Activated CD8-positive, alpha-beta memory T cell treated with anti-CD3 and anti-CD28 coated beads for 48 hours (primary cell): ENCODE measurements around the gene LRRC57.
"Not testable (repeated sequence)": the region's sequence is repeated elsewhere in the genome, so short reads cannot be mapped to it uniquely, and the experiment has no call there.

ENCODE experiments used
- DNase-seq, 3 experiments: peaks; one replicate each; pipeline ENCODE4 v3.0.0-alpha.2; 2020; ENCODE audit warnings: low read depth in 2 of 3, low spot score in 2 of 3

Gene LRRC57

GRCh38 chr15:42548249-42549031 is at the start of gene LRRC57, which contains the start of gene HAUS2:
TSS of gene LRRC57 (minus strand) at chr15:42548793. CDS start at chr15:42548434, 359 bp downstream.
TSS of gene HAUS2 (plus strand) at chr15:42548838. CDS start at chr15:42548873, 35 bp downstream.
- DNase-seq, result peak; percentile 69 to 90 (median 81)

DNA sequence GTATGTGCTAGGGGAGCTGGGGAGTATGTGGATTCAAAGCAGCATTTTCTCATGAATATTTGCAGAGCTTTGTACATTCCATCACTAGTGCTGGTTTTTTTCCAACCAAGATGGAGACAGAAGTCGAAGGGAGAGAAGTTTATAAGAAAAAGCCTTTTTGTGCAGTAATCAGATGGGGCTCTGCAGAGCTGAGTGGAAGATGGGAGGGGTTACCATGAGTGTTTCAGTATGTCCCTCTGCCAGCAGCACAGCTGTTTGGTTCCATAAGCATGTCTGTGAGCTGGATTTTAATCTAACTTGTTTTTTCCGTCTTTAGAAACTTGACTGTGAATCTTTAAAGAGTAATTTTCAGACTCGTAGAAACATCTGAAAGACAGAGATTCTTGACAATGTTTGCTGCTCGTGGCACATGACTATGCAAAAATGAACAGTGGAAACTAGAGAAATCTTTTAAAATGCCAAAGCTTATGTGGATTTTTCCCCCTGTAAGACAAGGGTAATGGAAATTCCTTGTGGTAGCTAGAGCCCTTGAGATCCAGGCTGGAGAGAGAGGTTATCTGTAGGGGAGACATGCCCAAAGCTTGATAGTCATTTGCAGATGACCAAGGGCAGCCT is 47.1 kb upstream of the LRRC57 start:
- no peak for DNase-seq

GRCh38 chr15:42594095-42594494 is 45.5 kb upstream of the LRRC57 start:
- DNase-seq, result no peak

- DNase-seq, result no peak
Observed at GRCh38 chr15:42593143-42593542, 44.5 kb upstream of the LRRC57 start.

GRCh38 chr15:42592716-42593115 is 44.1 kb upstream of the LRRC57 start:
- no peak for DNase-seq

- DNase-seq, result no peak
Observed at GRCh38 chr15:42591238-42591934, 42.8 kb upstream of the LRRC57 start.

DNA sequence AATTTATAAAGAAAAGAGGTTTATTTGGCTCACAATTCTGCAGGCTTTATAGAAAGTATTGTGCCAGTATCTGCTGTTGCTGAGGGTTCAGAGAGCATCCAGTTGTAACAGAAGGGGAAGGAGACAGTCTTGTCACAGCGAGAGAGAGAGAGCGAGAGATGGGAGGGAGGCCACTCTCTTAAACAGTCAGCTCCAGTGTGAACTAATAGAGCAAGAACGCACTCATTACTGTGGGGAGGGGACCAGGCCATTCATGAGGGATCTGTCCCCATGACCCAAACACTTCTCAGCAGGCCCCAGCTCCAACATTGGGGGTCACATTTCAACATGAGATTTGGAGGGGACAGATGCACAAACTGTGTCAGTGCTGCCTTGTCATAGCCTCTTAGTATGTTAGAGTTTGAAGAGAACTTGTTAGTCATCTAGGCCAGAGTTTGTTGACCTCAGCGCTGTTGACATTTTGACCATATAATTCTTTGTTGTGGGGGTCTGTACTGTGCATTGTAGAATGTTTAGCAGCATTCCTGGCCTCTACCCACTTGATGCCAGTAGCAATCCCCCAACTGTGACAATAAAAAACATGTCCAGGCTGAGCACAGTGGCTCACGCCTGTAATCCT is 42.1 kb upstream of the LRRC57 start:
- DNase-seq, result no peak

- DNase-seq, result no peak
Observed at GRCh38 chr15:42584031-42584765, 35.6 kb upstream of the LRRC57 start.

- DNase-seq, result no peak
Observed at GRCh38 chr15:42582569-42583375, 34.2 kb upstream of the LRRC57 start.

DNA sequence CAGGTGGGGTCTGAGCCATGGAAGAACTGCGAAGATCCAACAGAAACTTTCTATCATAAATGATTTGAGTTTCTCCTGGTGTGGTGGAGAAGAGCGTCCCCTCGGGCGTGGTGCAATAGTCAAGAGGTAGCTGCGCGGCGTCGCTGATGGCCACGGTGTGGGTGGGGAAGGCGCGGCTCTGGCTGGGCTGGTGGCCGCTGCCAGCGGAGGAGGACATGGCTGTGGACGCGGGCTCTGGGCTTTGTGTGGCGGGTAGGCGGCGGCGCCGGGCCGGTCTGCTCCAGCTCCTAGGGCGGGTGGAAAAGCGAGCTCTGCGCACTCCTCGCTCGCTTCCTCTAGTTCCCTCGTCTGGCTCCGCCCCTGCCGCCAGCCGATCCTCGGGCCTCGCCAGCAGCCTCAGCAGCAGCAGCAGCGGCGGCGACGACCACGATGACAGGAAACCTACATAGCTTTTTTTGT is 32.7 kb upstream of the LRRC57 start:
- peak; percentile 24 to 57 (median 51) for DNase-seq

- DNase-seq, result no peak
Observed at GRCh38 chr15:42578984-42579537, 30.5 kb upstream of the LRRC57 start.

- no peak for DNase-seq
Observed at GRCh38 chr15:42577514-42578031, 29.0 kb upstream of the LRRC57 start.

GRCh38 chr15:42576776-42577175 is 28.2 kb upstream of the LRRC57 start:
- no peak for DNase-seq

DNA sequence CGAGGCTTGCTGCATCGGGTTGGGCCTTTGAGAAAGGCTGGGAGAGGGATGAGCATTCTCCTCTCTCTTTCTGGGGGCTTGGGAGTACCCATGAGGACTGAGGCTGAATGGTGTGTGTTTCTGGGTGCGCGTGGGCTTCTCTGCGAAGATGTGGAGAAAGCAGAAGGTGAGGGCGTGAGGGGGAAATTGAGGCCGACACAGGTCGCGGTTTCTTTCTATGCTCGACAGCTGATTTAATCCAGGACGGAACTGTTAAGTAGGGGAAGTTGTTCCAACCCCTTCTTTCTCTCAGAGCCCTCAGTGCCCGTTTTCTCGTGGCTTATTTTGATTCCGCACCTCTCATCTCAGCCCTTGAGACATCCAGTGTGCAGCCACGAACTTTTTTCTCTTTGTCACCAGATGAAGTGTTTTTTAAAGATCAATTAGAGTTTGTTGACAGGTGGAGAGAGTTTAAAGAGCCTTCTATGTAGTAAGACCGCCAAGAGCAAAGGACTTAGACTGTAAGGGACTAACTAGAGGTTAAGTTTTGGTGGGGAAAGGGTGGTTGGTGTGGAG is 27.5 kb upstream of the LRRC57 start:
- DNase-seq, result no peak

DNA sequence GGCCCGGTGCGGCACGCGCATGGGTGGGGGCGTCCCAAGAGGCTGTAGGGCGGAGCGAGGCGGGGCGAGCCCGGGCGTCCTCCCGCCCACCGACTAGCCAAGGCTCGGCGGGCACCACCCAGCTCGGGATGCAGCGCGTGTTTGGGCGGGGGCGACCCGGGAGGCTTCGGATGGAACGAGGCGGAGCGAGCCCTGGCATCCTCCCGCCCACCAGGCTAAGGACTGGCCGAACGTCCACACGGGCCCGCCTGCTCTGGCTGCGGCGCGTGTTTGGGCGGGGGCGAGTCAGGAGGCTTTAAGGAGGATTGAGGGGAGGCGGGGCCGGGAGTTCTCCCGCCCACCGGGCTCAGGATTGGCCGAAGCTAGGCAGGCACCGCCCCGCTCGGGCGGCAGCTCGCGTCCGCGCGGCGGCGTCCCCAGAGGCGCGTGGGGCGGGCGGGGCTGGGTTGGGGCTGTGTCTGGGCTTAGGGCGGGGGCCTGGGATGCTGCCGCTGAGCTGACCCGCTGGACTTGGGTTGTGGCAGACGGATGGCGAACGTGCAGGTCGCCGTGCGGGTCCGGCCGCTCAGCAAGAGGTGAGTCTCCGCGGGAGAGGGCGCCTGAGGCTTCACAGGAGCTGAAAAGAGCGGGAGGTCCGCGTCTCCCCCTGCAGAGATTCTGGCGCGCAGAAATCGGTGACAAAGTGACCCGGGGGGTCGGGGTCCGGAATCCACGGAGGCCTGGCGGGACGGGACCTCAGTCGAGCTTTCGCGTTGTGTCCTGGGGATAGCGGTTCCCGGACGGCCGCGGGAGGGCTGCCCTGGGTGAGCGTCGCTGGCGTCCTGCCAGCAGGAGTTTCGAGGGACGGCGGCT is 26.8 kb upstream of the LRRC57 start, which contains the start of gene STARD9:
Gene STARD9 (plus strand): TSS at position 419 of the 852 bp plus-strand sequence. CDS start 110 bp downstream, at position 529.
- peak; percentile 81 to 91 (median 85) for DNase-seq

DNA sequence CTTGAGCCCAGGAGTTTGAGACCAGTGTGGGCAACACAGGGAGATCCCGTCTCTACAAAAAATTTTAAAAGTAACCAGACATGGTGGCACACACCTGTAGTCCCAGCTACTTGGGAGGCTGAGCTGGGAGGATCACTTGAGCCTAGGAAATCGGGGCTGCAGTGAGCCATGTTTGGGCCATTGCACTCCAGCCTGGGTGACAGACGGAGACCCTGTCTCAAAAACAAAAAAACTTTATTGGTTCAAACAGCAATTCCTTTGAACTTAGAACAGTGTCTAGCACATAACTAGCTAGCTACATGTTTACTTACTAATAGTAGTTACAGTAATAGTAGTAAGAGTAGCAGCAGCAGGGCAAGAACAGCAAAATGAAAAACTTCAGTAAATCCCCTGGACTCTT is 10.1 kb upstream of the LRRC57 start:
- no peak for DNase-seq

- DNase-seq, result not testable (repeated sequence)
Observed at GRCh38 chr15:42556550-42557207, 8.1 kb upstream of the LRRC57 start.
